Glutamatergic neuron (in vitro differentiated cells): ENCODE results near the gene ICE2. TPM values are rescaled to one million over a fixed set of nuclear protein-coding genes. Genes with fewer than 3 reads are reported as not detected.
A peak's percentile ranks its signal among the peaks of the same experiment; 100 is the strongest.

ENCODE experiments used
- DNase-seq: peaks from one replicate; pipeline ENCODE4 v3.0.0; 2022
- H3K27ac Mint-ChIP-seq: one replicate; pipeline ENCODE4 v1.8.0; 2020; ENCODE audit warnings: mild to moderate bottlenecking, mixed read lengths, inconsistent platforms; ENCODE audit not compliant: unreplicated experiment
- H3K27me3 Mint-ChIP-seq: one replicate; pipeline ENCODE4 v1.8.0; 2020; ENCODE audit warnings: mild to moderate bottlenecking, moderate library complexity, mixed read lengths, inconsistent platforms; ENCODE audit not compliant: unreplicated experiment
- H3K36me3 Mint-ChIP-seq: one replicate; pipeline ENCODE4 v1.8.0; 2020; ENCODE audit warnings: mild to moderate bottlenecking, mixed read lengths, inconsistent platforms; ENCODE audit not compliant: unreplicated experiment
- H3K4me1 Mint-ChIP-seq: one replicate; pipeline ENCODE4 v1.8.0; 2020; ENCODE audit warnings: mild to moderate bottlenecking, low read depth, mixed read lengths, inconsistent platforms; ENCODE audit not compliant: unreplicated experiment
- H3K4me3 Mint-ChIP-seq: one replicate; pipeline ENCODE4 v1.8.0; 2020; ENCODE audit warnings: mild to moderate bottlenecking, mixed read lengths, inconsistent platforms; ENCODE audit not compliant: unreplicated experiment
- H3K9me3 Mint-ChIP-seq: one replicate; pipeline ENCODE4 v1.8.0; 2020; ENCODE audit warnings: mild to moderate bottlenecking, moderate library complexity, mixed read lengths, inconsistent platforms; ENCODE audit not compliant: unreplicated experiment
- total RNA-seq: library from RNA; stranded (reverse); fragmentation: NEBNext Ultra II Directional; extraction: Animal tissue kit (Norgen Biotek cat#: 25700); gene quantifications from one replicate; pipeline ENCODE4 v1.2.1, GENCODE V29; 2021; ENCODE audit not compliant: unreplicated experiment
- TF ChIP-seq, protein P1 (sequence below): fragments of 200-600 bp; sonication (generic); IDR thresholded peaks from one replicate; pipeline ENCODE4 v1.5.0; 2021; ENCODE audit not compliant: partially characterized antibody, unreplicated experiment

ICE2 gene
- total RNA-seq, 1 donor from 2014 or later, result 53.9 TPM

DNA sequence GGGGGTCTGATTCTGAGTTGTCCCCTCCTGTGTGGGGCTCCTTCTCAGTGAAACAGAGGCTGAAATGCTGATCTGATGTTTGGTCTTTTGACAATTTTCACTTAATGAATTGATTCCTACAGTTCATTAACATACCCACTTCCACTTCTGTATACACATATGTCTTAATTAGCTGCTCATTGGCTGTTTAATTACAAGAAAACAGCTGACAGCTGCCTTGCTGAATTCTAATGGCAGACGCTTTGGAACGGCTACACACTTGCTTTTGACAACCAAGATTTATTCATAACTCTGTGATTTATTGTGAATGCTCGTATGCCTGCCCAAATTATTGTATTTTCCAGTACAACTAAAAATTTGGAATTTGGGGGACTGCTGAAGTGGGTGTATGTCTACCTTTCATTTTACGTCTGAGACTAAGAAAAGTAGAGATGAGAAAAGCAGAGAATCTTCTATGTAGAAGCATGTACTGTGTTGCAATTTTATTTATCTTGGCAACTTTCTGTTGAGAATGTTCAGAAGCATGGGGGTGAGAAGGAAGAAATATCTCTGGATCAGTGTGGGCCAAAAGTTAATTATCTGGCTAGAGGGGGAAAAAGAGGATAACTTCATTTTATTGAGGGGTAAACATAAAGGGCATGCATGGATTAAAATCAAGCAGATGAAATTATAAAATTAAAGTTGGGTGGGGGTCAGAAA is 46.5 kb upstream of the ICE2 start:
- H3K4me3 Mint-ChIP-seq, result no peak overlapping the region
- H3K9me3 Mint-ChIP-seq, result no peaks in the 10 kb centered on the region
- no peak for DNase-seq
- H3K27ac Mint-ChIP-seq, result no peak overlapping the region
- H3K36me3 Mint-ChIP-seq, result no peaks in the 10 kb centered on the region
- TF ChIP-seq, protein P1, sequence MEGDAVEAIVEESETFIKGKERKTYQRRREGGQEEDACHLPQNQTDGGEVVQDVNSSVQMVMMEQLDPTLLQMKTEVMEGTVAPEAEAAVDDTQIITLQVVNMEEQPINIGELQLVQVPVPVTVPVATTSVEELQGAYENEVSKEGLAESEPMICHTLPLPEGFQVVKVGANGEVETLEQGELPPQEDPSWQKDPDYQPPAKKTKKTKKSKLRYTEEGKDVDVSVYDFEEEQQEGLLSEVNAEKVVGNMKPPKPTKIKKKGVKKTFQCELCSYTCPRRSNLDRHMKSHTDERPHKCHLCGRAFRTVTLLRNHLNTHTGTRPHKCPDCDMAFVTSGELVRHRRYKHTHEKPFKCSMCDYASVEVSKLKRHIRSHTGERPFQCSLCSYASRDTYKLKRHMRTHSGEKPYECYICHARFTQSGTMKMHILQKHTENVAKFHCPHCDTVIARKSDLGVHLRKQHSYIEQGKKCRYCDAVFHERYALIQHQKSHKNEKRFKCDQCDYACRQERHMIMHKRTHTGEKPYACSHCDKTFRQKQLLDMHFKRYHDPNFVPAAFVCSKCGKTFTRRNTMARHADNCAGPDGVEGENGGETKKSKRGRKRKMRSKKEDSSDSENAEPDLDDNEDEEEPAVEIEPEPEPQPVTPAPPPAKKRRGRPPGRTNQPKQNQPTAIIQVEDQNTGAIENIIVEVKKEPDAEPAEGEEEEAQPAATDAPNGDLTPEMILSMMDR, result no peak
- H3K27me3 Mint-ChIP-seq, result no peaks in the 10 kb centered on the region
- peaks cover 15% of the 10 kb centered on the region for H3K4me1 Mint-ChIP-seq

DNA sequence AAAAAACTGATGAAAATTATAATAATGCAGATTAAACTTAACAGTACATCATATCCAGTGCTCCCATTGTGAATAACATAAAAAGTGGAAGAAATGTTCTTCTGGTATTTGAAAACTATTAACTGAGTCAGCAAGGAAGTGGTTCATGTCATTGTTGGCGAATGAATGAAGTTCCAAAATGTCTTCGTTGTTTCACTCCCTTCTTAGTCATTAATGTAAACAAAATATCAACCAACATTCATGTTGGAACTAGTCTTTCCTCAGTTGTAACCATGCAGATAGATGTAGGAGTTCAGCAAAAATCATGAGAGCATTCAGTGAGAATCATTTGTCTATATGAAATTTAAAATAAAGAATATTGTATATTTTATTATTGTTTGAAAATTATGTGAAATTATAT is 44.1 kb upstream of the ICE2 start:
- peaks cover 15% of the 10 kb centered on the region for H3K4me1 Mint-ChIP-seq
- TF ChIP-seq, protein P1, result no peak
- H3K9me3 Mint-ChIP-seq, result no peaks in the 10 kb centered on the region
- H3K27ac Mint-ChIP-seq, result peak overlapping the region; percentile 11
- H3K27me3 Mint-ChIP-seq, result no peaks in the 10 kb centered on the region
- H3K4me3 Mint-ChIP-seq, result no peak overlapping the region
- no peak for DNase-seq
- H3K36me3 Mint-ChIP-seq, result no peaks in the 10 kb centered on the region

DNA sequence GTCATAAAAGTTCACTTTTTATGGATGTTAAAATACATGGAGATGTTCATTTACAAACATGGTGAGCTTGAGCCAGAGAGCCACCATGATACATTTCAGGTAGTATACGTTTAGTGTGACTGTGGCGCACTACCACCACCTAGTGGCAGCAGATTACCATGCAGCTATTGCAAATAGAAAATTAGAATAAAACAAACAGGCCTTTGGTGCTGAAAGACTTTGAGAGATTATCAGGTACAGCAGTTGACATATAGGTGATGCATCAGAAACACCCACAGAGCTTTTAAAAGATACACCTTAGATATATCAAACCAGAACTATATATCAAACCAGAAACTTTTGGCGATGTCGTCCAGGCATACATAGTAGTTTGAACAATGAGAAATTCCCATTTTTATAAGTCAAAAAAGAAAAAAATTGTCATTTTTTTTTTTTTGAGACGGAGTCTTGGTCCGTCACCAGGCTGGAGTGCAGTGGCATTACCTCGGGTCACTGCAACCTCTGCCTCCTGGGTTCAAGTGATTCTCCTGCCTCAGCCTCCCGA is 42.0 kb upstream of the ICE2 start:
- TF ChIP-seq, protein P1, result peak; percentile 93
- Mint-ChIP-seq H3K36me3 (no peaks in the 10 kb centered on the region), H3K4me3 (no peak overlapping the region), H3K27ac (no peak overlapping the region), H3K27me3 (no peaks in the 10 kb centered on the region), H3K9me3 (no peaks in the 10 kb centered on the region), H3K4me1 (peaks cover 10% of the 10 kb centered on the region)
- DNase-seq, result peak; percentile 82

DNA sequence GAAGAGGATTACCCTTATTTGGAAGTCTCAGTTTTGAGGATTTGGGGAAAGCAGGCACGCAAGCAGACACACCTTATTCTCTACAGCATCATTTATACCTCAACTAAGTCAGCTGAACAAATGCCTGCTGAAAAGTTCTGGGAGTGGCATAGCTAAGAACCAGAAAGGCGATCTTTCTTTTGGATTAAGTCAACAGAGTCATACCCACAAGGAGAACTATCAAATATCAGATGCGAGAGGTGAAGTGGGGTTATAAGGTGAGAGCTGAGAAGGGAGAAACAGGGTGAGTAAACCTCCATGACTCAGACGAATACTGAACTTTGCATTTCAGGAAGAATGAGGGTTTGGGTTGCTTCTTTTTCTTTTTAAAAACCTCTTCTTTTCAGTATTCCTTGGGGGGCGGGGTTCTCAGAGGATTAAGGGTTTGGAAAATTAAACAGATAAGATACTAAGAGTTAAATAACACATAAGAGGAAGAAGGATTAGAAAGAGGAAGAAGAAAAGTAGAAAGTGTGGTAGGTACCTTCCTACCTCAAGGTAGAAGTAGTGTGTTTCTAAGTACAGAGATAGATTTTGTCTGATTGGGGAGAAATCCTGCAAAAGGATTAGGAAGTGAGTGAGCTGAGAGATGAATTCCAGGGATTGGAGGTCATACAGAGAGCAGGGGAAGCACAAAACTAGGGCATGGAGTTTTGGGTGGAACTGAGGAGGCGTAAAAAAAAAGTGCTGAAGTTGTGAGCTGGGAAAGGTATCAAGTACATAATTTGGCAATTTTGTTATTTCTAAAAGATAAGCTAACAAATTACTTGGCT is 41.3 kb upstream of the ICE2 start:
- Mint-ChIP-seq H3K27me3 (no peaks in the 10 kb centered on the region), H3K27ac (no peak overlapping the region), H3K4me1 (peaks cover 4% of the 10 kb centered on the region), H3K36me3 (no peaks in the 10 kb centered on the region), H3K9me3 (no peaks in the 10 kb centered on the region), H3K4me3 (no peak overlapping the region)
- TF ChIP-seq, protein P1, result no peak
- no peak for DNase-seq

DNA sequence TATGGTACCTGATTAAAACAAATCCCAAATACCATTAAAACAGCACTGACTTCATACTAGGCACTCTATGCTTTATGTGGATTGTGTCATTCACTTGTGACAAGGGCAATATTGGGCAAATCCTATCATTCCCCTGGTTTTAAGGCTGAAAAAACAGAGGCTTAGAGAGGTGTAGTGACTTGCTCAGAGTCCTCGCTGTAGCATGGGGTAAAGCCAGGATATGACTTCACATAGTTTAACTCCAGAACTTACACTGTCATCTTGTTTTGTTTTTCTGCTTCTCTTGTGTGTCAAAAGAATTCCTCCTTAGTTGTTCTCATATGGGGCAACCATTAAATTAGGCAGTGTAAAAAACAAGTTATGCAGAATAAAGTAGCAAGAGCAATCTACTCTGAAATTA is 40.3 kb upstream of the ICE2 start:
- Mint-ChIP-seq H3K4me1 (peaks cover 3% of the 10 kb centered on the region), H3K9me3 (no peaks in the 10 kb centered on the region), H3K27ac (no peak overlapping the region), H3K27me3 (no peaks in the 10 kb centered on the region), H3K4me3 (no peak overlapping the region), H3K36me3 (no peaks in the 10 kb centered on the region)
- TF ChIP-seq, protein P1, result no peak
- no peak for DNase-seq
